HG02759 (cell line): Measurements from ENCODE around the gene SMYD1.

Source experiments
- ATAC-seq: cut with Tn5 transposase; IDR thresholded peaks from one replicate; pipeline ENCODE4 v1.9.1; 2021; ENCODE audit warnings: mild to moderate bottlenecking, moderate library complexity; ENCODE audit not compliant: unreplicated experiment

The SMYD1 gene

DNA sequence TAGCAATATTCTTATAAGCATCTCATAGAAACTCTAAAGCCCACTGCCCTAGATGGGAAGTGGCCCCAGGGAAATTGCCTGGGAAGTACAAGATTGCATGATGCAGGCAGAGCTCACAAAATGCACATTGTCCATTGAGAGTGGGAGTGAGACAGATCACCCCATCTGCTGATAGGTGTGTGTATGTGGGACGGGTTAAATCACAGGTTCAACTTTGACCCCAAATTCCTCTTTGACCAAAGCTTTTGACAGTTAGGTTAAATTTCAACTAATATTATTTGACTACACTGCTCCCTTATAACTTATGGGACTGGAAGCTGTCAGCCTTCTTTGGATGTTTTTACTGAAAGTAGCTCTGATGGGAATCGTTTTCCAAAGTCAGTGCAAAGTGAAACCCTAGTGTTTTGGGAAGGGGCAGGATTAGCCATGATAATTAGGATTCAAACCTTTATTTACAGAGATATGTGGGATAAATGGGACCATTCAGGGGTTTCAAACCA lies 71.6 kb downstream of the SMYD1 start:
- ATAC-seq: no peak

DNA sequence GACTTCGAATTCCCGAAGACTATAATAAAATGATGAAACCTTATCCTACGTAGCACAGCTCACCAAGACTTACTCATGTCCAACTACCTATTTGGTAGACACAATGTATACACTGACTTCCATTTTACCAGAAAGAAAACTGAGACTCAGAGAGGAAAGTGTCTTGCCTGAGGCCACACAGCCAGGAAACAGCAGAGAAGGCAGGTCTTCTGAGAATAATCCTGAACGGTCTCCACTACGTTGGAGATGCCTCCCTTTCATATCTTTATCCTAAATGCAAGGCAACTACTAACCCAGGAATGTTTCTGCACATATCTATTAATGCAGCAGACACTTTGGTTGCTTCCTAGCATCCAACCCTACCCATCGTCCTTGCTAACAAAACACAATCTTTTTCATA lies 72.2 kb downstream of the SMYD1 start:
- no peak for ATAC-seq

DNA sequence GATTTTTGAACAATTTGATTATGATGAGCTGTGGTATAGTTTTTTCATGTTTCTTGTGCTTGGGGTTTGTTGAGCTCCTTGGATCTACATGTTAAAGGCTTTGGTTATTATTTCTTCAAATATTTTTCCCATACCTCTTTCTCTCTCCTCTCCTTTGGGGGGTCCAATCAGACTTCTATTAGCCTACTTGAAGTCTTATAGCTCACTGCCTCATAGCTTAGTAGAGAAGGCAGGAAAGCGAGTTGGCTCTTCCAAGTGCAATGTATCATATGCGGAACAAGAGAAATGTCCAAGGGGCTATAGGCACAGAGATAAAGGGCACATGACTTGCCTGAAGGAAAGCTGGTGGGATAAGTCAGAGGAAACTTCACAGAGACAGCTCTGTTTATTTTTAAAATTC lies 74.3 kb downstream of the SMYD1 start:
- no peak for ATAC-seq

DNA sequence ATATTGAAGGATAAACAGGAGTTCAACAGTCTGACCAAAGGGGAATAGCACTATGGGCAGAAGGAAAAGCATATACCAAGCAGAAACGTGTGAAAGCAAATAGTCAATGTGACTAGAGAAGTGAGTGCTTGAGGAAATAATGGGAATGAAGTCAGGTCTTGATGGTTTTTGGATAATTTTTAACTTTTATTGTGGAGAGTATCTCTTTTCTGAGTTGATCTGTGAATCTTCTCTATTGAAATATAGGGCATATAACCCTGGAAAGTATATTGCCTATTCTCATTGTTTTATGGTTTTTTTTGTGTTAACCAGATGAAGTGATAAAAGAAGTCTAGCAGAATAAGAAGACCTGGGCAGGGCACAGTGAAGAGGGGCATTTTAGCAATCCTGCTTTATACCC lies 76.6 kb downstream of the SMYD1 start:
- ATAC-seq: no peak

DNA sequence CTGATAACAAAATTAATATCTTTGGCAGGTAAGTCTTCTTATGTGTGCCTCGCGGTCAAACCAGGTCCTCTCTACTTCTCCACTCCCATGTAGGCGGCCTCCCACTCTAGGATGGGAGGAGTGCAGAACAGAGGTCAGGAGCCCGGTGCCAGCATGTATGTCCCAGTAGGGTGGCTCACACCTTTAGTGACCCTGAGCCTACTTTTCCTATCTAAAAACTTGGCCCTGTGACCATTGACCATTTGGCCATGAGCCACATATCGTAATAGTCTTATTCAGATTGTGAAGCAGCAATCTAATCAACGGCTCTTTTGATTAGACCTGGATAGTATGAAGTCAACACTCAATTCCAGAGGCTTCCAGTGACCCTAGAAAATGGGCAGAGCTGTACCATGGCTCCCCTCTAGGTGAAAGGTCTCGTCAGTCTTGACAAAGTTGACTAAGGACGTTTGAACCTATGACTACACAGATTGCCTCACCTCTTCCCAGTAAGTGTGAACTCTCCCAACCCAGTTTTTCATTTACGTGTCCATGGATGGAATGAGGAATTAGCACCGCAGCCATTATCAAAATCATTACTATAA lies 77.4 kb downstream of the SMYD1 start:
- no peak for ATAC-seq

DNA sequence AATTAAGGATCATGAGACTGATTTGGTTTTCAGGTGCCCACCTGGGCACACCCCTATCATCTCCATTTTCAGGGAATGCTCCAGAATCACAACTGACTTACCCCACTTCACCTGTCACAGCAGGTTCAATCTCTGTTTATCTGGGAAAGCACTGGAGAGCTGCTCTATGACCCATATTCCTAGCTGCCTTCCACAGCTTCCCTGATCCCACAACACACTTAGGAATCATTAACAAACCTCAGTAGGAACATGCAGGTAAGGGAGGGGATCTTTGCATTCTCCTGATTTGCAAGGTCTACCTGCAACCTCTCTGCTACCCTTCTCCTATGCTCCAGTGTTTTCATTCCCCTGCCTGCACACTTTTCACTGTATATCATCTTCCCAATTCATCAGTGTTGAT lies 79.0 kb downstream of the SMYD1 start:
- no peak for ATAC-seq

DNA sequence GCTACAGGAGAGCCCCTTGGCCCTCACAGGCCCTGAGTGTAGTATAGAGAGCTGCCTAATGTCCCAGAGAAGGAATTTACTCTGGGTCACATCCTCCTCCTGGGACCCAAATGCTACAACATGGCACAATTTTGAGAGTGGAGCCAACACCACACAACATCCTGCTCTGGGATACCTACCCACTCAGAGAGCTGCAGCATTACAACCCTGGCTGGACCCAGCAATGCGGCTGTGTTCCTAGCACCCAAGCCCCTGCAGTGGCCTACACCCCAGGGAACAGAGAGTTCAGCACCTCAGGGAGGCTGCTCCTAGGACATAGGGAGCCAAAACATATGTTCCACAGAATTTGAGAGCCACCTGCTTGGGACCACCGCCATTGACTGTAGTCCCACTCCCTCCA lies 79.5 kb downstream of the SMYD1 start:
- no peak for ATAC-seq

DNA sequence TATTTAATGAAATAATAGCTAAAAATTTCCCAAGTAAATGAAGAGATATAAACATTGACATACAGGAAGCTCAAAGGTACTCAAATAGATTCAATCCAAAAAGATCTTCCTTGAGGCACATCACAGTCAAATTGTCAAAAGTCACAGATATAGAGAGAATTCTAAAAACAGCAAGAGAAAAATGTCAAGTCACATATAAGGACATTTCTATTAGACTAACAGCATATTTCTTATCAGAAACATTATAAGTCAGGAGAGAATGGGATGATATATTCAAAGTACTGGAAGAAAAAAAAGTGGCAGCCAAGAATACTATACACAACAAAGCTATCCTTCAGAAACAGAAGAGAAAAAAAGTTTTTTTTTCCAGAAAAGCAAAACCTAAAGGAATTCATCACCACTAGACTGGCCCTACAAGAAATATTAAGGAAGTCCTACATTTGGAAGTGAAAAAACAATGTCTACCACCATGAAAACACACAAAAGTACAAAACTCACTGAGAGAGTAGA lies 81.4 kb downstream of the SMYD1 start:
- no peak for ATAC-seq

DNA sequence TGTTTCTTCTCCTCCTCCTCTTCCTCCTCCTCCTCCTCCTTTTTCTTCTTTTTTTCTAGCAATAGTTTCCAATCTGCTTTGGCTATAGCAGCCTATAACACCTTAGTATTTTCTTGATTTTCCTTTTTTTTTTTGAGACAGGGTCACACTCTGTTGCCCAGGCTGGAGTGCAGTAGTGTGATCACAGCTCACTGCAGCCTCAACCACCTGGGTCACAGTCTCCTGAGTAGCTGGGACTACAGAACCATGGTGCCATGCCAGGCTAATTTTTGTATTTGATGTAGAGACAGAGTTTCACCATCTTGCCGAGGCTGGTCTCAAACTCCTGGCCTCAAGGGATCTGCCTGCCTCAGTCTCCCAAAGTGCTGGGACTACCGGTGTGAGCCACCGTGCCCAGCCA lies 91.9 kb downstream of the SMYD1 start:
- ATAC-seq: no peak

DNA sequence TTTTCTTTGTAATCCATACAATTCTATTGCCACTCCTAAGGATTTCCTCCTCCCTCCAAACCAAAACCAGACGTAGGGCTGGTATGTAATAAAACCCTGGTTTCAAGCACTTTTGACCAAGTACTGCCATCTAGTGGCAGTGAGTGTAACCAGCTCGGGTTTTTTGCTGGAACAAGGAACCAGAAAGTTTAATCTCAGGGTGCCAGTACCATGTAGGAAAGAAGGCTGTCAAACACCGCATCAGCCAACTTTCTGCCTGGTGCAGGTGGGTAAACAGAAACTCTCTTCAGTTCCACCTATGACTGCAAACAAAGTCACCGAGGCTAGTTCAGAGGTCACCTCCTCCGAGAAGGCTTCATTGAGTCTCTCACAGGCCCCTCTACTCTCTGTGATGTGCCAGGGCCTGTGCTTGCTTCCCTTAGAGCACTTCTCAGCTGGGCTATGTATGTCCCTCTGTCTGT lies 92.4 kb downstream of the SMYD1 start:
- peak; percentile 66 for ATAC-seq

DNA sequence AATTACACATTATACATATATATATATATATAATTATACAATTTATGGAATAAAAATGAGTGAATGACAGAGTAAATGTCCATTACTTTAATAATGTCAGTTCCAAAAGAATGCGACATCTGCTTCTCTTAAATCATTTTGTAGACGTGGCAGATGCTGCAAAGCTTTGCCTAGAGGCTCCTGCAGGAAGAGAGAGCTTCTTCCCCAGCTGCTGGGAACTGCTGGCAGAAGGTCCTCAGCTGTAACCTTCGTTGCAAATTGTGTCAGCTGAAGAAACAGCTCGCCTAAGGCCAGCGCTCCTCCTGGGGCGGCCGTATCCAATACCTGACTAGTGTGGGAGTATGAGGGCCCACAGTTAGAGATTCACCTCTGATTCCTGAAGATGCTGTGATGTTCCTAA lies 92.9 kb downstream of the SMYD1 start:
- no peak for ATAC-seq

DNA sequence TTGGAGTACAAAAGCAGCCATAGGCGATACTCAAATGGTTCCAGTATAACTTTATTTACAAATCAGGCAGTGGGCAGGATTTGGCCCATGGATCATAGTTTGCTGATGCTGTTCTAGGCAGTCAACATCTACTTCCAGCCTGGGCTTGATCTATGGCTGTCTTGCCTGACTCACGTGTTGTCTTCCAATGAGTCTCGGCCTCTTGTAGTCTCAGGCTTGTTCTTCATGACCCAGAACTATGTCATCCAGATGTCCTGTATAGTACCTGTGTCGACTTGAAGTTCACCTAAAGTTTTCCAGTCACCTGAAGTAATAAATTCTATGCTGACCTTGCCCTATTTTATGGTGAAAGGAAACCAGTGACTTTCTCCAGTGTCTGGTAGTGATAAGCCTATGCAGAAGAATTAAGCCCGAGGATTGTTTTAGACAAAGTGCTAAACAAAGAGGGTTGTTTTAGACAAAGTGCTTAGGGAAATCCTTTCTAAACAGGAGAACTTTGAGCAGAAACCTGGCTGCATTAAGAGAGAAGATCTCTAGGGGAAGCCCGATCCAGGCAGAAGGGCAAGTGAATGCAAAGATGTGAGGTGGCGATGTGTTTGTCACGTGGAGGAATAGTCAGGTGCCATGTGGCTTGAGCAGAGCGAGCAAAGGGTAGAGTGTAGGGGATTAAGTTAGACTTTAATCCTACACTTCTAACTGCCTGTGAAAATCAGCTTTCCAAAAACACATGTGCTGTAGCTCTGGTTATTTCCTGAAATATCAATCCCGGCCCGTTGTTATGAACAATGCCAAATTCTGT lies 94.0 kb downstream of the SMYD1 start:
- ATAC-seq: no peak
